ENCODE data around the gene RNF186.

Gene RNF186

GRCh38 chr1:19812875-19813642 lies 2.0 kb downstream of the RNF186 start:
- no peaks in the 10 kb centered on the region for H3K27me3 Mint-ChIP-seq

GRCh38 chr1:19811206-19811851 lies 3.8 kb downstream of the RNF186 start:
- H3K4me1 Mint-ChIP-seq, result no peaks in the 10 kb centered on the region
- no peaks in the 10 kb centered on the region for H3K27me3 Mint-ChIP-seq
- no peak overlapping the region for H3K4me3 Mint-ChIP-seq
- no peaks in the 10 kb centered on the region for H3K36me3 Mint-ChIP-seq
- H3K27ac Mint-ChIP-seq, result no peak overlapping the region
- H3K9me3 Mint-ChIP-seq, result no peaks in the 10 kb centered on the region

More at GRCh38 chr1:19812875-19813642, 2.0 kb downstream of the RNF186 start:
- H3K4me1 Mint-ChIP-seq, result no peaks in the 10 kb centered on the region
- no peak overlapping the region for H3K4me3 Mint-ChIP-seq
- H3K9me3 Mint-ChIP-seq, result no peaks in the 10 kb centered on the region
- no peak overlapping the region for H3K27ac Mint-ChIP-seq
- H3K36me3 Mint-ChIP-seq, result no peaks in the 10 kb centered on the region

- H3K27me3 Mint-ChIP-seq, result no peaks in the 10 kb centered on the region
- no peak overlapping the region for H3K27ac Mint-ChIP-seq
- no peaks in the 10 kb centered on the region for H3K9me3 Mint-ChIP-seq
- no peak overlapping the region for H3K4me3 Mint-ChIP-seq
- H3K36me3 Mint-ChIP-seq, result no peaks in the 10 kb centered on the region
- H3K4me1 Mint-ChIP-seq, result no peaks in the 10 kb centered on the region
Observed at GRCh38 chr1:19809044-19809750, 5.9 kb downstream of the RNF186 start.

- no peak overlapping the region for H3K4me3 Mint-ChIP-seq
- H3K9me3 Mint-ChIP-seq, result no peaks in the 10 kb centered on the region
- no peaks in the 10 kb centered on the region for H3K36me3 Mint-ChIP-seq
- H3K4me1 Mint-ChIP-seq, result no peaks in the 10 kb centered on the region
- no peaks in the 10 kb centered on the region for H3K27me3 Mint-ChIP-seq
- H3K27ac Mint-ChIP-seq, result no peak overlapping the region
Observed at GRCh38 chr1:19808351-19808750, 6.7 kb downstream of the RNF186 start.

- Mint-ChIP-seq H3K36me3 (no peaks in the 10 kb centered on the region), H3K27me3 (no peaks in the 10 kb centered on the region), H3K4me3 (no peak overlapping the region), H3K9me3 (no peaks in the 10 kb centered on the region), H3K27ac (no peak overlapping the region), H3K4me1 (peaks cover 16% of the 10 kb centered on the region)
Observed at GRCh38 chr1:19804831-19805251, 10.2 kb downstream of the RNF186 start.

- H3K4me3 Mint-ChIP-seq, result no peak overlapping the region
- no peaks in the 10 kb centered on the region for H3K27me3 Mint-ChIP-seq
- no peaks in the 10 kb centered on the region for H3K9me3 Mint-ChIP-seq
- no peaks in the 10 kb centered on the region for H3K36me3 Mint-ChIP-seq
- no peak overlapping the region for H3K27ac Mint-ChIP-seq
- H3K4me1 Mint-ChIP-seq, result peaks cover 24% of the 10 kb centered on the region
Observed at GRCh38 chr1:19802269-19802668, 12.8 kb downstream of the RNF186 start.

- no peaks in the 10 kb centered on the region for H3K9me3 Mint-ChIP-seq
- peak overlapping the region; percentile 99 for H3K27ac Mint-ChIP-seq
- peaks cover 2% of the 10 kb centered on the region for H3K36me3 Mint-ChIP-seq
- H3K4me1 Mint-ChIP-seq, result peaks cover 27% of the 10 kb centered on the region
- H3K27me3 Mint-ChIP-seq, result no peaks in the 10 kb centered on the region
- peak overlapping the region; percentile 93 for H3K4me3 Mint-ChIP-seq
Observed at GRCh38 chr1:19800076-19800804, 14.8 kb downstream of the RNF186 start.

- H3K4me1 Mint-ChIP-seq, result peaks cover 31% of the 10 kb centered on the region
- peaks cover 2% of the 10 kb centered on the region for H3K36me3 Mint-ChIP-seq
- no peaks in the 10 kb centered on the region for H3K9me3 Mint-ChIP-seq
- peak within 1 kb of the TSS; percentile 93 for H3K4me3 Mint-ChIP-seq
- peak within 1 kb of the TSS; percentile 99 for H3K27ac Mint-ChIP-seq
- H3K27me3 Mint-ChIP-seq, result no peaks in the 10 kb centered on the region
Observed at GRCh38 chr1:19799230-19800075, 15.6 kb downstream of the RNF186 start, which contains the start of gene TMCO4. Gene TMCO4, minus strand, starts transcription at chr1:19799916. Its CDS starts 19,158 bp downstream, at chr1:19780758.

- Mint-ChIP-seq H3K36me3 (peaks cover 2% of the 10 kb centered on the region), H3K4me1 (peaks cover 39% of the 10 kb centered on the region), H3K9me3 (no peaks in the 10 kb centered on the region), H3K27me3 (no peaks in the 10 kb centered on the region), H3K4me3 (peak overlapping the region; percentile 80), H3K27ac (peak overlapping the region; percentile 90)
Observed at GRCh38 chr1:19798486-19799229, 16.4 kb downstream of the RNF186 start.

- Mint-ChIP-seq H3K27me3 (no peaks in the 10 kb centered on the region), H3K36me3 (peaks cover 5% of the 10 kb centered on the region), H3K27ac (no peak overlapping the region), H3K4me1 (peaks cover 44% of the 10 kb centered on the region), H3K4me3 (peak overlapping the region; percentile 41), H3K9me3 (no peaks in the 10 kb centered on the region)
Observed at GRCh38 chr1:19797827-19798226, 17.3 kb downstream of the RNF186 start.

GRCh38 chr1:19794583-19794982 lies 20.5 kb downstream of the RNF186 start:
- H3K4me3 Mint-ChIP-seq, result no peak overlapping the region

GRCh38 chr1:19793360-19794046 lies 21.6 kb downstream of the RNF186 start:
- Mint-ChIP-seq H3K9me3 (no peaks in the 10 kb centered on the region), H3K4me3 (no peak overlapping the region), H3K36me3 (peaks cover 15% of the 10 kb centered on the region), H3K27me3 (no peaks in the 10 kb centered on the region), H3K27ac (no peak overlapping the region), H3K4me1 (peaks cover 35% of the 10 kb centered on the region)

More at GRCh38 chr1:19794583-19794982, 20.5 kb downstream of the RNF186 start:
- Mint-ChIP-seq H3K9me3 (no peaks in the 10 kb centered on the region), H3K27me3 (no peaks in the 10 kb centered on the region), H3K27ac (no peak overlapping the region), H3K36me3 (peaks cover 15% of the 10 kb centered on the region), H3K4me1 (peaks cover 43% of the 10 kb centered on the region)

- H3K27ac Mint-ChIP-seq, result no peak overlapping the region
Observed at GRCh38 chr1:19792237-19793002, 22.7 kb downstream of the RNF186 start.

More at GRCh38 chr1:19792237-19793002, 22.7 kb downstream of the RNF186 start:
- Mint-ChIP-seq H3K36me3 (peaks cover 15% of the 10 kb centered on the region), H3K4me3 (no peak overlapping the region), H3K27me3 (no peaks in the 10 kb centered on the region), H3K4me1 (peaks cover 35% of the 10 kb centered on the region), H3K9me3 (no peaks in the 10 kb centered on the region)
